RKO (cell line): ENCODE data around the gene SLC26A9.
"Not testable (repeated sequence)": the region's sequence is repeated elsewhere in the genome, so short reads cannot be mapped to it uniquely, and the experiment has no call there.

Experiments
- DNase-seq: peaks from one replicate; pipeline ENCODE4 v3.0.0-alpha.2; 2016; ENCODE audit warnings: low spot score

Gene SLC26A9

DNA sequence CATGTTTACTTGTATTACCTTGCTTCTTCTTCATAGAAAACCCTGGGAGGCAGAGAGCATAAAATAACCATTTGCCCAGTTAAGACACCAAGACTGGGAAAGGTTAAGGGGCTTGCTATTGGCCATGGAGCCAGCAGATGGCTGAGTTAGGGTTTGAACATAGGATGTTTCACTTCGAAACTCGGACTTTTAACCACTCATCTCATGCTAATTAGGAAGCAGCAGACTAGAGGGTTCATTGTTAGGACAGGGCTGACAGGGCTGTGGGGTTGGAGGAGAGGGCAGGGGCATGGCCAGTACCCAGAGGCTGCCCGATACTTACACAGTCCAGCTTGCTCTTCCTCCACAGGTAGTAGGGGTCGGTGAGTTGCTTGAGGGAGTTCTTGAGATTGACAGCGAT lies 17.0 kb downstream of the SLC26A9 start:
- DNase-seq: no peak

DNA sequence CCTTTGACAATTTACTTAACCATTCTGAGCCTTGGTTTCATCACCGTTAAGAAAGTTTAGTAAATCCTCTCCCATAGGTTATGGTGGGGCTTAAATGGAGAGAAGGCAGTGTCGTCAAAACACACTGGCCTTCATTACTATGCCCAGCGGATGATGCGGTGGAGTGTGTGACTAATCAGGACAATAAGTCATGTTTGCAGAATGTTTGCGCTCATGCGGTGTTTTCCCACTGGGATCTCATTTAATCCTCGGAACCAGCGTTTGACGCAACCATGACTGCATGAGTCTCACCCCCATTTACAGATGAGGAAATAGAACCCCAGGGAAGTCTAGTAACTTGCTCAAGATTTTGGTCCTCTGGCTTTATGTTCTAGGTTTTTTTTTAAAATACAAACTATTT lies 17.5 kb downstream of the SLC26A9 start:
- peak; percentile 89 for DNase-seq

DNA sequence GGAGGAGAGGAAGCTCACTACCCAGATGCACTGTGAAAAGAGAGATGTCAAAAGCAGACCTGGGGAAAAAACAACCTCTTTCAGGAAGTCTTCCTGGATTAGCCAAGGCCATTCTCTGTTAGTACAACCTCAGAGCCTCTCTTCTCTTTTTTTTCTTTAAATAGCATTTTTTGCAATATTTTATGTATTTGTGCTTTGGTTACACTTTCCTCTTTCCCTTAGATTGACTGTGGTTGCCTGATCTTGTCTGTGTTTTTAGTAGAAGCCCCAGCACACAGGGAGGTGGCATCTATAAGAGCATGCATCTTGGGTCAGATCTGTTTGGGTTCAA lies 18.8 kb downstream of the SLC26A9 start:
- no peak for DNase-seq

DNA sequence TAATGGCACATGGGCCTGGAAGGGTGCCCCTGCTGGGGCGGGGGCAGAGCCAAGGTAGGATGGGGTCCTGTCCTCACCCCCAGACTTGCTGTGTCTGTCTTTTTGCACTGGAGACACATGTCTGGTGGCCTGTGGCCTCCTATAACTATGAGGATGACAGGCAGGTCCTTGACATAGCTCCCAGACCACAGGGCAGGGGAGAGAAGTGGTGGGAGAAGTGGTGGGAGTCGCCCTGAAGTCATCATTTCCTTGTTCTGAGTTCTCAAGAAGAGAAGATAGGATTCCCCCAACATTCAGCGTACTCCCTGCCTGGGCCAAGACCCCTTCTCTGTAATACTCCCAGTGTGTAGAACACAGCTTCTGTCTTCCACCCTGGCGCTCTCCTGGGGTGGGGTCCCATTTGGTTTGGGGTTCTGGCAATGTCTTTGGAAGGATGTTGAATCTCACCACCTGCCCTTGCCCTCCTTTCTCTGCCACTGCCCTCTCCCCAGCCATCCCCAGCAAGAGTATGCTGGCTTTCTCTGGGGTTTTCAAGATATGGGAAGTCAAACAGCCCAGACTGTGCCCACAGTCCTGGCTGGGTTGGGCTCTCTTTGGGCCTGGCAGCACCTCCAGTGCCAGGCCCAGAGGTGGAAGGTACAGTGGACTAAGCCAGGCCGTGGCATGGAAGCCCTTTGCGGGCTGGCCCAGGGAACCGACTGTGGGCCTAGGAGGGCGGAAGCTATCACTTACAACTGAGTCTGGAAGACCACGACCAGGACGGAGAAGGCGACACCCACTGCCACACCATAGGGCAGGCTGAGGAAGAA lies 19.4 kb downstream of the SLC26A9 start:
- no peak for DNase-seq

DNA sequence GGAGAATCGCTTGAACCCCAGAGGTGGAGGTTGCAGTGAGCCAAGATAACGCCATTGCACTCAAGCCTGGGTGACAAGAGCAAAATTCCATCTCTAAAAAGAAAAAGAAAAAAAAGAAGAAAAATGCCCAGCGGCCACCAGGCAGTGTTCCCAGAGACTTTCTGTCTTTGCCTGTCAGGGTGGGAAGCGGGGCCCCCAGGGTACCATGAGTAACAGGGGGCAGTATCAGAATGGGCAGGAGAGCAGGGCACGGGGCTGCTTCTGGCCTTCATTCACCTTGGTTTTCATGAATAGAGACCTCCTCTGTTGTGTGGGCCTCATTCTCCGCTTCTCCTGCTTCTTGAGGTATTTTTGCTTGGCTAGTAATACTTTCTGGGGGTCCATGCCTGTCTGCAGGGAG lies 20.4 kb downstream of the SLC26A9 start:
- DNase-seq: no peak

DNA sequence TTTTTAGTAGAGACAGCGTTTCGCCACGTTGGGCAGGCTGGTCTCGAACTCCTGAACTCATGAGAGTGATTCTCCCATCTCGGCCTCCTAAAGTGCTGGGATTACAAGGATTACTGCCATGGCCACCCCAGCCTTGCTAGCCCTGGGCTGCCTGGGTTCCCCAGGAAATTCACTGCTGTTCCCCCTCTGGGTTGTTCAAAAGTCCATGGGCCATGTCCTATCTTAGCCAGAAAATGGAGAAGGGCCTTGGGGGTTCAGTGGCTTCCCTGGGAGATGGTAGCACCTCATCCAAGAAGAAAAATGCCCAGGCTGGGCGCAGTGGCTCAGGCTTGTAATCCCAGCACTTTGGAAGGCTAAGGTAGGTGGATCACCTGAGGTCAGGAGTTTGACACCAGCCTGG lies 20.9 kb downstream of the SLC26A9 start:
- no peak for DNase-seq

DNA sequence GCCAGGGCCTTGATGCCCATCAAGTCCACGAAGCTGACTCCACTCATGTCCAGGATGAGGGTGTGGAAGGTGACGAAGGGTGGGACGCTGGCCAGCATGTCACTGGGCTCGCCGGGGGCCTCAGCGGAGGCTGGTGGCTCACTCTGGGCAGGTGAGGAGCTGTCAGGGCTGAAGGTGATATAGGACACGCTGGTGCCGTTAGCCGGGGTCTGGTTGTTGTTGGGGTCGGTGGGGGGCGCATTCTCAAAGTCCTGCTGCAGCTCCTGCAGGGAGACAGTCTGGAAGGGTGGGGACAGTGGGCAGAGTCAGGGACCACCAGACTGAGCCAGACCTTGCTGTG lies 21.7 kb downstream of the SLC26A9 start:
- no peak for DNase-seq

DNA sequence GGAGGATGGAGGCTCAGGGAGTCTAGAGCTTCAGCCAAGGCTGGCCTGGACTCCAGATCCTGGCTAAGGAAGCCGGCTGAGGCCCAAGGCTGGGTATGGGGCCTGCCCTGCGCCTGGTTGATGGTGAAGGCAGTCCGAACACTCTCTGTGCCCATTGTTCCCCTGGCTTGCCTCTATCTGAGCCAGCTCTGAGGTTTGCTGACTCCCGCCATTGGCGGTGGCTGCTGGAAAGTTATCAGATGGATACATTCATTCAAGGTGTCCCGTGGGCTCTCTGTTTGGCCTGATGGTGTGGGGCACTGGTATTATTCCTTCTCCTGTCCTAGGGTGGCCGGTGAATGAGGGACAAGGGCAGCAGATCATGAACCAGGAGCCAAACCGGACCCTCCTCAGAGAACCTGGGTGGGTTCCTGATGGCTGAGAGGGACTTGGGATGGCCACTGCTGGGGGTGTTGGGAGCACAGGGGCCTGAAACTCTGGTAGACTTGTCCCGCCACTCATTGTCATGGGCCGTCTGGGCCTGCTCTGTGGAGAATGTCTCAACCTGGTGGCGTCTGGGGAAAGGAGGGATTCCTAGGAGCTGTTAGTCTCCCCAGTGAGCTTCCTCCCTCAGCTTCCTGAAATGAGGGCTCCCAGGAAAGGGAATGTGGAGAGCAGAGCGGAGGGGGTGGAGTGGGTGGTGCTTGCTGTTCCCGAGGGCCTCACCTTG lies 22.2 kb downstream of the SLC26A9 start:
- DNase-seq: no peak

DNA sequence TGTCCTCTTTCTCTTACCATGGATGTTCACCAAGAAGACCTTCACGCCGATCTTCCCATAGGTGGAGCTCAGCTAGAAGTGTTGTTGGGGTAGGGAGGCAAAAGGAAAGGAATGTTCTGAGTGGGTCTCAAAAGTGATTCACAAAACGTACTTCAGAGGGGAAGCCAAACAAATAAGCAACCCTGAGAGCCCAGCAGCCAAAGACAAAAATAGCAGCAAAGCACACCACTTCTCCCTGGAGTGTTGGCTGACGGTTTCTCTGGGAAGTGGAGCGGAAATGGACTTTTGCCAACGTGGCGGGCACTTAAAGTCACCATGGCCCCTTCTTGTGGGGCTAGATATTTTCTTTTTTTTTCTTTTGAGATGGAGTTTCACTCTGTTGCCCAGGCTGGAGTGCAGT lies 23.1 kb downstream of the SLC26A9 start:
- DNase-seq: no peak

DNA sequence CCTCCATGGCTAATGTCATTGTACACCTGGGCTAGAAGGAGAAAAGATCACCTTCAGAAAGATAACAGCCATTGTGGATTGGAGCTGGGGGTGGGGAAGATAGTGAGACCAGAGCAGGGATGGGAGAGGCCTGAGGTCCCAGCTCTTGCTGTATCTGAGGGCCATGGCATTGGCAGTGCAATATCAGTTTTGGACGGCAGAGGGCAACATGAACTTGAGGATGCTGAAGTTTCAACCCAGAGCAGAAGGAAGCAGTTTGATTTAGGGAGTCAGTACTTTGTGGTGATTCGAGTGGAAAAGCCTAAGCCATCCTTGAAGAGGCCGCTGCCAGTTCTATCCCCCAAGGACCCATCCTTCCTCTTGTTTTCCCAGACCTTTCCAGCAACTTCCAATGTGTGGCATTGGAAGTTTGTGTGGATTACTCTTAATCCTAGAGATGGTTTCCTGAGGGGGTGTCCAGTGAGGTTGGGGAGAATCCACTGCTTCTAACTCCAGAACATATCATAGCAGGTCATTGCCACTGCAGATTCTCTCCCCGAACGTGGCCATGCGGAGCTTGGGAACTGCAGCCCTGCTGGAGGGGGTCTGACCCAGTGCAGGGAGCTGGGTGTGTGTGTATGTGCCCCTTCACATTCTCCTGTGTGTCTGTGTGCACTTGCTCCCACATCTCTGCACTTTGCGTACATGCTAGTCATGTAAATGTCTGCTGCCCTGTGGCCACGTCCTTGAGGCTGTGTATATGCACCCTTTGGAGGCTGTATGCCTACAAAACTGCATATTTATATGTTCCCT lies 24.1 kb downstream of the SLC26A9 start:
- DNase-seq: peak; percentile 75

DNA sequence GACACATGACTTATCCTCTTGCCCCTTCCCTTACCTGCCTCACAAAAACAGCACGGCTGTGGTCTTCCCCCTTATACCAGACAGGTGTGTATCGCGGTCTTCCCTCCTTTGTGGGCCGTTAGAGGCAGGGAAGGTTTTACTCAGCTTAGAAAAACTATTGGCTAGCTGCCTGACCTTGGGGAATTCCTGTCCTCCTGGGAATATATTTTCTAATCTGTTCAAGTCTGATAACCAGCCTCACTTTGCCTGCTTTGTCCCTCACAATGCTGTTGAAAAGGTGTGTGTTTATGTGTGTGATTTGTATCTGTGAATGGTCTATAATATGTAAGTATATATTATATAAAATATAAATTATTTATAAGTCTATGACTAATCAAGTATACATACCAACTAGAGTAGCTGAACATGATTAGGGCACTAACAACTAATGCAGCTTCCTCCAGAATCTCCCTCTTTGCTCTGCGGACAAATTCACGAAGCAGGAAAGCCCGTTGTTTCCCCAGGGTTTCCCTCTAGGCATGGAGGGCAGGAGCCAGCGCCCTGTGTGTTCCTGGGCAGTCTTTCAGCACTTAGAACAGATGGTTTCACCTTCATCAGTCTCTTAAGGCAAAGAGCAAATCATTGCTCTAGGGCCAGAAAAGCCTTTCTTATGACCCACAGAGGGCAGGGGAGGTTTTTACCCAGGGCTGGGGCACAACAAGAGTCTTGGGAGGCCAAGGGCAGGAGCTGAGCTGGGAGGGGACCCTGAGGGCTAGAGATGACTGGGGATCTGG lies 25.6 kb downstream of the SLC26A9 start:
- no peak for DNase-seq

DNA sequence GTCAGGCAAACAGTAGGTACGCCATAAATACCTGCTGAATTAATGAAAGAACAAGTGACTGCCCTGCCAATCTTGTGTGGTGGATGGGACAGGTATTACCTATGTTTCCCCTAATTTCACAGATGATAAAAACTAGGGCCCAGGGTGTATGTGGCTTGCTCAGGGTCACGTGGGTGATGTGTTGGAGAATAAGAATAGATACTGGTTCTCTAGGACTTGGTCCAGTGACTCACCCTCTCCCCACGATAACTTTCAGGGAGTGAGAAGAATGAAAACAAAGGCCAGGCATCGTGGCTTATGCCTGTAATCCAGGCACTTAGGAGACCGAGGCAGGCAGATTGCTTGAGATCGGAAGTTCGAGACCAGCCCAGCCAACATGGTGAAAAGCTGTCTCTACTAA lies 26.7 kb downstream of the SLC26A9 start:
- no peak for DNase-seq

DNA sequence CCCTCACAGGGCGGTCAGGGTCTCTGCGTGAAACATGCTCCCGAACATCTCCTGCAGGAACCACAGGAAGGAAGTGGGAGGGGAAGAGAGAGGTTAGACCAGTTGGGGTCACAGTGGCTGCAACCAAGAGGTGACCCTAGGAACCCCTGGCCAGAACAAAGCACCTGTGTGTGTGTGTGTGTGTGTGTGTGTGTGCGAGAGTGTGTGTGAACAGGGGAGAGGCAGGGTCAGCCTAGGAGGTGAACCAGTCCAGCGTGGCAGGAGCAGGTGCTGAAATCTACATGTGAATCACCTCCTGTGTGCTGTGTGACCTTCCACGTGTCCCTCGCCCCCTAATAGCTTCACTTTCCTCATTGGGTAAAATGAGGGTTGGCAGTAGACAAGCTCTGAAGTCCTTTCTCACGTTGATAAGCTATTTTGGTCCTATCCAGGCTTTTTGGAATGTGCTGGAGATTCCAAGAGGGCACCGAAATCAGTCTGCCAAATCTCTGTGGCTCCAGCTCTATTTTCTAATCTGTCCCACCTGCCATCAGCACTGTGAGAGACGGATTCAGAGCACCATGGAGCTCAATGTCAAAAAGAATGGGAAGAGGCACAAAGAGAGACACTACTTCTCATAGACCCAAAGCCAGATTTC lies 27.8 kb downstream of the SLC26A9 start:
- DNase-seq: no peak

DNA sequence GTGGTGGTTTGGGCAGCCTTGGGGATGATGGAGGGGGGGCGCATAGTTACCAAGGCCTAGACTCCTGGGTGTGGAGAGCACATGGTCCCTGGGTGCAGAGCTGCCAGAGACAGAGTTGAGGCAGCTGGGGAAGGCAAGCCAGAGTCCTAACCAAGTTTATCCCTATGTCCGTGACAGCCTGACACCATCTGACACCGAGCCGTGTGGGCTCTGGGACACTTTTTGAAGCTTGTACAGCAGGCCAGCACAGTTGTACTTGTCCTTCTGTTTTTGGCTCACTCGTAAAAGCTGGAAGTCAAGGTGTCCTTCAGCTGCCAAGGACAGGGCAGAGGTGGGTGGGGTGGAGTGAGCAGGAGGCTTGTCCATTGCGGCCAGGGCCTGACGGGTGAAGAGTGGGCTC lies 28.5 kb downstream of the SLC26A9 start:
- no peak for DNase-seq

DNA sequence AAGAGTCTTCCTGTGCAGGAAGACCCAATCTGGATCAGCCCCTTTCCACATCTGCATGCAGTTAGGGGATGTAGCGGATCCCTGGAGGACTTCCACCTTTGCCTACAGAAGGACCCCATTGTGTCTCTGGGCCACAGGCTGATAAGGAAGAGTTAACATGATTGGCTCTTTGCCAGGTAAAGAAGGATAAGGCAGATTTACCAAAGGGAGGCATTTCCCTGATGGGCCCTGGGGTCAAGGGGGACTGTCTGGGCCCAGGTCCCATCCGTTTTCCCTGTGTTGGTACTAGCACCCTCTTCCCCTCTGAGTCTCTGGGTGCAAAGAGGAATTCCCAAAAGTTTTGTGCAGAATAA lies 29.1 kb downstream of the SLC26A9 start:
- no peak for DNase-seq

DNA sequence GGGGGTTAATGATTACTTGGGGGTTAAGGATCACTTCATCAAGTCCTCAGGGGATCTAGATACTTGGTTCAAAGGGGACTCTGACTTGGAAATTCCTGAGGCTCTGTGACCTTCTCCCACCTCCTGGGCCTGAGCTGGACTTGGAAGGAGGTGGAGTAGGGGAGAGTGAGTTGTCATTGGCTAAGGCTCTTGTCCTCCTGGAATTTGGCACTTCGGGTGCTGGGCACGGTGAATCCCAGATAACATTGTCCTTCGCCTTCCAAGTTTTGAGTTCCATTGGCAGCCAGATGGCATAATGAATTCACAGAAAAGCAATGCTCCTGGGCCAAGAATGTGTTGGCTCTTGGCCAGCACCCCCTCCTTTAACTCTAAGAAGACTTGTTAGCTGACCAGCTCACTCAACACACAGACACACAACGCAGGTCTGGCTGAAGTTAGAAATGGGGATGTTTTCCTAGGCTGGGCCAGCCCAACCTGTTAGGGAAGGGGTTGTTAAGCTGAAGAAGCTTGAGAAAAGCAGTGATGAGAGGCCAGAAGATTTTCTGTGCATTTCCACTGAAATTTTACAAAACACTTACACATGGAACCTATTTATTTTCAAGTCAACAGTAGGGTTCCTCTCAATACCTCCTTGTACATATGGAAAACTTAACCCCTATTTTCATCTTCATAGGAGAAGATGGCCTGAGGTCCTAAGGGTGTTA lies 29.7 kb downstream of the SLC26A9 start:
- DNase-seq: no peak

DNA sequence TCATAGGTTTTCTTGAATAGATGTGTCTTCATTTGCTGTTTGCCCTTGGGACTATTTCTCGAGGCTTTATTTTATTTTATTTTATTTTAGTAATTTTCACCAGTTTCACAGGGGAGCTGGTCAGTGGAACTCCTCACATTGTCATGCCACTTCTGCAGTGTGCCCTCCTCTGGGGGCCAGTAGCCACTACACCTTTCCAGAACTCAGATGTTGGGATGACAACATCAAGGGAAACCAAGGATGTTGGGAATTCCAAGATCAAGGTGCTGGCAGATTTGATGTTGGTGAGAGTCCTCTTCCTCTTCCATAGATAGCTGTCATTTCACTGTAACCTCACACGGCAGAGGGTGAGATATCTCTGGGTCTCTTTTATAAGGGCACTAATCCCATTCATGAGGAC lies 35.5 kb downstream of the SLC26A9 start:
- DNase-seq: peak; percentile 65

DNA sequence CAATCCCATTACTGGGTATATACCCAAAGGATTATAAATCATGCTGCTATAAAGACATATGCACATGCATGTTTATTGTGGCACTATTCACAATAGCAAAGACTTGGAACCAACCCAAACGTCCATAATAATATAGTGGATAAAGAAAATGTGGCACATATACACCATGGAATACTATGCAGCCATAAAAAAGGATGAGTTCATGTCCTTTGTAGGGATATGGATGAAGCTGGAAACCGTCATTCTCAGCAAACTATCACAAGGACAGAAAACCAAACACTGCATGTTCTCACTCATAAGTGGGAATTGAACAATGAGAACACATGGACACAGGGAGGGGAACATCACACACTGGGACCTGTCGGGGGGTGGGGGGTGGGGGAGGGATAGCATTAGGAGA lies 38.2 kb downstream of the SLC26A9 start:
- not testable (repeated sequence) for DNase-seq

DNA sequence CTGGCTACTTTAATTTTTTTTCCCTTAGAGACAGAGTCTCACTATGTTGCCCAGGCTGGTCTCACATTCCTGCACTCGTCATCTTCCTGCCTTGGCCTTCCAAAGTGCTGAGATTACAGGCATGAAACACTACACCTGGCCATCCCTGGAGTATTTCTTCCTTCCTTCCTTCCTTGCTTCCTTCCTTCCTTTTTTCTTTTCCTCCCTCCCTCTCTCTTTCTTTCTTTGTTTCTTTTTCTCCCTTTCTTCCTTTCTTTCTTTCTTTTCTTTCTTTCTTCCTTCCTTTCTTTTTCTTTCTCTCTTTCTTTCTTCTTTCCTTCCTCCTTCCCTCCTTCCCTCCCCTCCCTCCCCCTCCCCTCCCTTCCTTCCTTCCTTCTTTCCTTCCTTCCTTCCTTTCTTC lies 46.9 kb downstream of the SLC26A9 start:
- no peak for DNase-seq

DNA sequence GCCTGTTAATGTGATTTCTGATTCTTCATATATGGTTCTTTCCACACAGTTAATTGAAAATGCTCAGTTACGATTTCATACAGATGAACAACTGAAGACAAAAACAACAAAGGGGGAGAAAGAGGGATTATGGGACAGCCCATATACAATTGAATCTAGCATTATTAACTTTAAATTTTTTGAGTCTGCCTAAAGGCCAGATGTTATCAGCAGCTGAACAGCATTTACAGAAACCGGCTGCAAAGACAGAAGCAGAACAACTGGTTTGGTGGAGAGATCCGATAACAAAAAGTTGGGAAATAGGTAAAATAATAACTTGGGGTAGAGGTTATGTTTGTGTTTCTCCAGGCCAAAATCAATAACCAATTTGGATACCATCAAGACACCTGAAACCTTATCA lies 49.1 kb downstream of the SLC26A9 start:
- not testable (repeated sequence) for DNase-seq

DNA sequence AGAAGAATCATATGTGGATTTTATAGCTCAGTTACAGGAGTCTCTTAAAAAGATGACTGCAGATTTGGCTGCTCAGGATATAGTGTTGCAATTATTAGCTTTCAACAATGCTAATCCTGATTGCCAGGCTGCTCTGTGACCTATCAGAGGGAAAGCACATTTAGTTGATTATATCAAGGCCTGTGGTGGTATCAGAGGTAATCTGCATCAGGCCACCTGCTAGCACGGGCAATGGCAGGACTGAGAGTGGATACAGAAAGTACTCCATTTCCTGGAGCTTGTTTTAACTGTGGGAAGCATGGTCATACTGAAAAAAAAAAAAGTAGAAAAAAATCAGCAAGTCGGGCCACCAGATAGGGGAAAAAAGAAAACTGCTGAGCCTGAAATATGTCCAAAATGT lies 51.1 kb downstream of the SLC26A9 start:
- not testable (repeated sequence) for DNase-seq
